Peyer's patch (tissue), 4 donors: ENCODE results near the gene LCLAT1.
"Not testable (repeated sequence)": the region's sequence is repeated elsewhere in the genome, so short reads cannot be mapped to it uniquely, and the experiment has no call there.

Experiments
- POLR2A ChIP-seq, 2 donors: fragments of 450-650 bp; IDR thresholded peaks; one replicate each; pipeline ENCODE4 v1.5.1; 2017; ENCODE audit warnings: antibody characterized with exemption in 2 of 2, mild to moderate bottlenecking in 2 of 2, moderate library complexity in 2 of 2
- TF ChIP-seq, protein P1 (sequence below), 6 experiments: fragments of 450-650 bp in 4 of 6; fragments of 200-600 bp in 2 of 6; sonication (generic) in 1 of 6; IDR thresholded peaks; one replicate each; pipeline ENCODE4 v1.5.1; 2017 to 2019; ENCODE audit warnings: antibody characterized with exemption in 6 of 6, mild to moderate bottlenecking in 3 of 6, moderate library complexity in 1 of 6

DNA sequence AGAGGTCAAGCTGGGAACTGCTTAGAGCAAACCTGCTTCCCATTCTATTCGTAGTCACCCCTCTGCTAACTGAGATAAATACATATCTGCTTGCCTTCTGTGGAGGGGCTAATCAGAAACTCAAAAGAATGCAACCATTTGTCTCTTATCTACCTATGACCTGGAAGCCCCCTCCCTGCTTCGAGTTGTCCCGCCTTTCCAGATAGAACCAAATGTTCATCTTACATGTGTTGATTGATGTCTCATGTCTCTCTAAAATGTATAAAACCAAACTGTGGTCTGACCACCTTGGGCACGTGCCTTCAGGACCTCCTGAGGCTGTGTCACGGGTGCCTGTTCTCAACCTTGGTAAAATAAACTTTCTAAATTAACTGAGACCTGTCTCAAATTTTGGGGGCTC lies 66.6 kb downstream of the LCLAT1 start:
- TF ChIP-seq, protein P1, sequence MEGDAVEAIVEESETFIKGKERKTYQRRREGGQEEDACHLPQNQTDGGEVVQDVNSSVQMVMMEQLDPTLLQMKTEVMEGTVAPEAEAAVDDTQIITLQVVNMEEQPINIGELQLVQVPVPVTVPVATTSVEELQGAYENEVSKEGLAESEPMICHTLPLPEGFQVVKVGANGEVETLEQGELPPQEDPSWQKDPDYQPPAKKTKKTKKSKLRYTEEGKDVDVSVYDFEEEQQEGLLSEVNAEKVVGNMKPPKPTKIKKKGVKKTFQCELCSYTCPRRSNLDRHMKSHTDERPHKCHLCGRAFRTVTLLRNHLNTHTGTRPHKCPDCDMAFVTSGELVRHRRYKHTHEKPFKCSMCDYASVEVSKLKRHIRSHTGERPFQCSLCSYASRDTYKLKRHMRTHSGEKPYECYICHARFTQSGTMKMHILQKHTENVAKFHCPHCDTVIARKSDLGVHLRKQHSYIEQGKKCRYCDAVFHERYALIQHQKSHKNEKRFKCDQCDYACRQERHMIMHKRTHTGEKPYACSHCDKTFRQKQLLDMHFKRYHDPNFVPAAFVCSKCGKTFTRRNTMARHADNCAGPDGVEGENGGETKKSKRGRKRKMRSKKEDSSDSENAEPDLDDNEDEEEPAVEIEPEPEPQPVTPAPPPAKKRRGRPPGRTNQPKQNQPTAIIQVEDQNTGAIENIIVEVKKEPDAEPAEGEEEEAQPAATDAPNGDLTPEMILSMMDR (IDR thresholded peaks at IDR 0.05), result not testable (repeated sequence)
- not testable (repeated sequence) for TF ChIP-seq POLR2A (IDR thresholded peaks at IDR 0.05)
